HFF-Myc (cell line): ENCODE measurements around the gene CATSPERZ.
"Not testable (repeated sequence)": the region's sequence is repeated elsewhere in the genome, so short reads cannot be mapped to it uniquely, and the experiment has no call there.

Experiments used
- DNase-seq: peaks from one replicate; pipeline ENCODE4 v3.0.0-alpha.2; 2011; ENCODE audit warnings: low read depth; ENCODE audit errors: extremely low read depth
- H3K4me3 ChIP-seq: replicated peaks from 2 replicates; pipeline ENCODE4 v1.5.1; 2011; ENCODE audit warnings: low read depth, mild to moderate bottlenecking, control low read depth, low read length
- TF ChIP-seq, protein P1 (sequence below): IDR thresholded peaks from 2 replicates; pipeline ENCODE4 v1.5.1; 2012; ENCODE audit warnings: mild to moderate bottlenecking, low read depth, low read length, control low read depth; ENCODE audit errors: missing control alignments

CATSPERZ gene

DNA sequence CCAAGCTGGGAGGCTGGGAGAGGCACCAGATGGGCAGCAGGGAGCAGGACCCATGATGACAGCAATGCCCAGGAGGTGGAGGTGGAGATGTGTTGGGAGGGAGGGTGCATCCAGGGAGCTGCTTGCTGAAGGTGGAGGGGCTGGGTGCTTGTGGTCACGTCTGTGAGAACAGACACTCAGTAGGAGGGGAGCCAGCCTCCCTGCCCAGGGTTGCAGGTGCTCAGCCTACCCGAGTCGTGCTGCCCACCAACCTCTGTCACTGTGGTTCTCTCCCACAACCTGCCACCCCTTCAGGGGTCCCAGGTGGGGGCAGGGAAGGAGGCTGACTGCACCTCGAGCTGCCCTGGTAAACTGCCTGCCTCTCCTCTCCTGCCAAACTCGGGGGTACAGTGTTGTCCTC is 23.2 kb downstream of the CATSPERZ start:
- TF ChIP-seq, protein P1, sequence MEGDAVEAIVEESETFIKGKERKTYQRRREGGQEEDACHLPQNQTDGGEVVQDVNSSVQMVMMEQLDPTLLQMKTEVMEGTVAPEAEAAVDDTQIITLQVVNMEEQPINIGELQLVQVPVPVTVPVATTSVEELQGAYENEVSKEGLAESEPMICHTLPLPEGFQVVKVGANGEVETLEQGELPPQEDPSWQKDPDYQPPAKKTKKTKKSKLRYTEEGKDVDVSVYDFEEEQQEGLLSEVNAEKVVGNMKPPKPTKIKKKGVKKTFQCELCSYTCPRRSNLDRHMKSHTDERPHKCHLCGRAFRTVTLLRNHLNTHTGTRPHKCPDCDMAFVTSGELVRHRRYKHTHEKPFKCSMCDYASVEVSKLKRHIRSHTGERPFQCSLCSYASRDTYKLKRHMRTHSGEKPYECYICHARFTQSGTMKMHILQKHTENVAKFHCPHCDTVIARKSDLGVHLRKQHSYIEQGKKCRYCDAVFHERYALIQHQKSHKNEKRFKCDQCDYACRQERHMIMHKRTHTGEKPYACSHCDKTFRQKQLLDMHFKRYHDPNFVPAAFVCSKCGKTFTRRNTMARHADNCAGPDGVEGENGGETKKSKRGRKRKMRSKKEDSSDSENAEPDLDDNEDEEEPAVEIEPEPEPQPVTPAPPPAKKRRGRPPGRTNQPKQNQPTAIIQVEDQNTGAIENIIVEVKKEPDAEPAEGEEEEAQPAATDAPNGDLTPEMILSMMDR: no peak
- no peak for DNase-seq

DNA sequence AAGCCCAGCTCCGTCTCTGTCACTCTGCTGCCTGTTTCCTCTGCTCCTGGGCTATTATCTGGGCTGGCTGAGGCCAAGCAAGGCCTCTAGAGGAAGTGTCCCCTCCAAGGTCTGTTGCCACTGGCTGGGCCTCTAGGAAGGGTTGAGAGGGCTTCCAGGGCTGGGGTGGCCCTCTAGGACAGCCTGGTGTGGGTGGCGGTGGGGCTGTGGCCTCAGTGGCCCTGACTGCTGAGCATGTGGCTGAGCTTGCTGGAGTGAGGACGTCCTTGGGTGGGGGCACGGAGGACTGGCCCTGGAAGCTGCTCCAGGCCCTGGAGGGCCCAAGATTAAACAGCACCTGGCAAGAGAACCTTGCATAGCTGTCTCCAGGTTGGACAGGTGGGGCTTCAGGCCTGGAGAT is 23.8 kb downstream of the CATSPERZ start:
- not testable (repeated sequence) for H3K4me3 ChIP-seq, DNase-seq

More for the DNA sequence above, 23.2 kb downstream of the CATSPERZ start:
- no peak overlapping the region for H3K4me3 ChIP-seq

DNA sequence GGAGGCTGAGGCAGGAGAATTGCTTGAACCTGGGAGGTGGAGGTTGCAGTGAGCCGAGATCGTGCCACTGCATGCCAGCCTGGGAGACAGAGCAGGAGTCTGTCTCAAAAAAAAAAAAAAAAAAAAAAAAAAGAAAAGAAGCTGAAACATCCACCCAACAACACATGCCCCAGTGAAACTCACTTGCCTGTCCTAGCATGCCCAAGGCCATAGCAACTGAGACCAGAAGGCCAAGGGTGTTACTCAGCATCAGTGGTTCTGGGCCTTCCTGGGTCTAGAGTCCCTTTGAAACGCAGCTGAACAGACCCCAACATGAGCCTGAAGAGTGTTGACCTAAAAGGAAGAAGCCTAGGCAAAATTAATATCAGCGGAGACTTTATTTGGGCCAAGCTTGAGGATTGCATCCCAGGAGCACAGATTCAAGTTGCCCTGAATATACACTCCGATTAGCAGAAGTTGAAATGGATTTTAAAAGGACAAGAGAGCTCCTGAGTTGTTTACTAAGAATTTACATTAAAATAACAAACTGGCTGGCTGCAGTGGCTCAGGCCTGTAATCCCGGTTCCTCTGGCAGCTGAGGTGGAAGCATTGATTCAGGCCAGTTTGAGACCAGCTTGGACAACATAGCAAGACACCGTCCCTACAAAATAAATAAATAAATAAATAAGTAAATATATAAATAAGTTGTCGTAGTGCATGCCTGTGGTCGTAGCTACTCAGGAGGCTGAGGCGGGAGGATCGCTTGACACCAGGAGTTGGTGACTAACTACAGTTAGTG is 24.7 kb downstream of the CATSPERZ start:
- H3K4me3 ChIP-seq: no peak overlapping the region
- TF ChIP-seq, protein P1: no peak
- DNase-seq: no peak

DNA sequence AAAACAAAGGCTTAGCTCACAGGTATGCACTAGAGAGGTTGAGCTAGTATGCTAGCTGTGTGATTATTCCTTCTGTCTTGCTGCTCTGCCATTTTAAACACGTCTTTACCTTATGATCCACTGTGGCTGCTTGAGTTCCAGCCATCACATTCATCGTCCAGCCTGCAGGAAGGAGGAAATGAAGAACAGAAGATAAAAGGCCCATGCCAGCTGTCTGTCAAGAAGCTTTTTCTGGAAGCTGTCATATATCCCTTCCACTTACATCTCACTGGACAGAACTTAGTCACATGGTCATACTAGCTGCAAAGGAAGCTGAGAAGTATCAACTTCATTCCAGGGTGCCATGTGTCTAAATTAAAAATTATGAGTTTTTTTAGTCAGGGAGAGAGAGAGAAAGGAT is 27.2 kb downstream of the CATSPERZ start:
- H3K4me3 ChIP-seq: no peak overlapping the region
- no peak for DNase-seq
- TF ChIP-seq, protein P1: no peak

DNA sequence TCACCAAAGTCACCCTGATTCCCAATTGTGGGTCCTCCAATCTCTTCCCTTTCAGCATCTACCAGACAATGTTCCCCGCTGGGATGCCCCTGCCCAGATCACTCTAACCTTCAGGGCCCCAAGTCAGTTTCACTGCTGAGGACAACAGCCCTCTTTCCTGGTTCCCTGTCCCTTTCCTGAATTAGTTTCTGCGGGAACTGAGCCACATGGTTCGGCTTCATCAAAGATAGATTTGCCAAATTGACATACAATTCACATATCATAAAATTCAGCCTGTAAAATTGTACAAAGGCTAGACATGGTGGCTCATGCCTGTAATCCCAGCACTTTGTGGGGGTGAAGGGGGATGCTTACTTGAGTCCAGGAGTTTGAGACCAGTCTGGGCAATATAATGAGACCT is 27.8 kb downstream of the CATSPERZ start:
- H3K4me3 ChIP-seq: no peak overlapping the region
- DNase-seq: no peak
- TF ChIP-seq, protein P1: no peak

DNA sequence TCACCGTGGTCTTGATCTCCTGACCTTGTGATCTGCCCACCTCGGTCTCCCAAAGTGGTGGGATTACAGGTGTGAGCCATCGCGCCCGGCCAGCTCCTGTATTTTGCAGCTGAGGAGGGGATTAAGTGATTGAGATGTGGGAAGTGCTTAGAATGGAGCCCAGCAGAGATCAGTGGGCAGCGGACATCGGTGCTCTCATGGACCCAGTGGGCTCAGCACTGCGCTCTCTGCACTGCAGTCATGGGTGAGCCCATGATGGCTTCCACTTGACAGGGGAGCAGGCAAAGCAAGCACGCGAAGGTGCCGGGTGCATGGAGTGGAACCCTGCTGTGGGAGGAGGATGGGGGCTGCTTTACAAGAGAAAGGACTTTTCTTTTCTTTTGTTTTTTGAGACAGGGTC is 30.7 kb downstream of the CATSPERZ start:
- no peak overlapping the region for H3K4me3 ChIP-seq
- TF ChIP-seq, protein P1: no peak
- DNase-seq: no peak

DNA sequence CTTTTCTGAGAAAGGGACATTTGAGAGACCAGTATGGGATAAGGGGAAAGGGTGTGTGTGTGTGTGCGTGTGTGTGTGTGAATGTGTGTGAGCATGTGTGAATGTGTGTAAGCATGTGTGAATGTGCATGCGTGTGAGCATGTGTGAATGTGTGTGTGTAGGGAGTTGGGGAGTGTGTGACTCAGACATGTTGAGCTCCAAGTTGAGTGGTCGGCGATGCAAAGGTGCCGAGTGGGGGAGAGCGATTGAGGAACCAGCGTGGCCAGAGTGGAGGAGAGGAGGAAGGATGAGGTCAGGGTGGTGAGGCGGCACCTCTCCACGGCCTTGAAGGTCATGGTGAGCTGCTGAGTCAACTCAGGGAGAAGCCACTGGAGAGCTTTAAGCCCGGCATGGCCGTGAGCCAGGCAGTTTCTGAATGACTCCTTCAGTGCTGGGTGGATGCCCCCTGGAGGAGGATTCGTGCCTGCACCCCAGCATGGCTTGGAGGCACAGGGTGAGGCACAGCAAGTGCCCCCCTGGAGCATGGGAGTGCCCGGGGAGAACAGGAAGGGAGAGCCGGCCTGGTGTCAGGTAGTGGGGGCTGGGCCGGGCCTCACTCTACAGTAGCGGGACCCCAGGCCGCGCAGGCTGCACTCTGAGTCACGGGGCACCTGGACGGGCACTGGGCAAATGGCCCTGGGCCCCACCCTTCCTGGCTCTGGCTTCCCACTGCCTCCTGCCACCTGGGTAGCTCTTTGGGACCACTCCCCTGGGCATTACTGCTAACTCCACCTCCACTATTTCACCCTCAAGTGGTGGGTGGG is 31.6 kb downstream of the CATSPERZ start:
- DNase-seq: peak; percentile 60
- TF ChIP-seq, protein P1: peak; percentile 77
- no peak overlapping the region for H3K4me3 ChIP-seq
